Breast epithelium (tissue), 4 donors: ENCODE measurements around the gene MPRIP. TPM values are rescaled to one million over a fixed set of nuclear protein-coding genes. Genes with fewer than 3 reads are reported as not detected.

Source experiments
- DNase-seq, 2 donors: peaks; one replicate each; pipeline ENCODE4 v3.0.0-alpha.2; 2019; ENCODE audit warnings: low spot score in 2 of 2
- H3K27ac ChIP-seq, 2 donors: fragments of 200-600 bp; sonication (generic) in 1 of 2; one replicate each; pipeline ENCODE4 v1.5.1; 2016 to 2019; ENCODE audit warnings: mild to moderate bottlenecking in 1 of 2
- H3K27me3 ChIP-seq, 2 donors: fragments of 200-600 bp; sonication (generic) in 1 of 2; one replicate each; pipeline versions ENCODE4 v1.5.1 to v1.6.0; 2017 to 2019; ENCODE audit warnings: control low read depth in 1 of 2, mild to moderate bottlenecking in 1 of 2
- H3K36me3 ChIP-seq: fragments of 200-600 bp; one replicate; pipeline ENCODE4 v1.5.1; 2019
- H3K4me1 ChIP-seq, 2 donors: fragments of 200-600 bp; sonication (generic); one replicate each; pipeline ENCODE4 v1.5.1; 2016 to 2019; ENCODE audit warnings: control low read depth in 1 of 2
- H3K4me3 ChIP-seq, 3 donors: fragments of 200-600 bp; sonication (generic); 1 replicate in 2 of 3; 2 replicates in 1 of 3; pipeline ENCODE4 v1.5.1; 2016 to 2019; ENCODE audit warnings: mild to moderate bottlenecking in 3 of 3, moderate library complexity in 2 of 3
- H3K9me3 ChIP-seq, 2 donors: fragments of 200-600 bp; sonication (generic) in 1 of 2; one replicate each; pipeline ENCODE4 v1.5.1; 2016 to 2019; ENCODE audit warnings: control low read depth in 1 of 2
- POLR2A ChIP-seq: fragments of 450-650 bp; IDR thresholded peaks from one replicate; pipeline ENCODE4 v1.6.1; 2016; ENCODE audit warnings: antibody characterized with exemption, mild to moderate bottlenecking, moderate library complexity
- POLR2AphosphoS5 ChIP-seq, 3 donors: sonication (generic); formaldehyde crosslinking; IDR thresholded peaks; one replicate each; pipeline ENCODE4 v1.6.1; 2017; ENCODE audit warnings: antibody characterized with exemption in 3 of 3
- intact Hi-C: fragments of 100-400 bp; cut with DNase I; formaldehyde crosslinking; loops from one replicate; pipeline ENCODE4 v1.15.1; 2023; ENCODE audit warnings: low total_unique reads
- total RNA-seq, 3 donors: library from RNA; depleted of rRNA; stranded (reverse); fragments of >200 nt; gene quantifications; one replicate each; pipeline ENCODE4 v1.1.0, GENCODE V29; 2016
- TF ChIP-seq, protein P1 (sequence below), 3 donors: fragments of 450-650 bp; IDR thresholded peaks; one replicate each; pipeline ENCODE4 v1.5.1; 2016 to 2017; ENCODE audit warnings: antibody characterized with exemption in 3 of 3, mild to moderate bottlenecking in 3 of 3, moderate library complexity in 3 of 3

MPRIP gene
- total RNA-seq, 3 donors from 2014 or later: 93.1 to 136 (median 124) TPM

DNA sequence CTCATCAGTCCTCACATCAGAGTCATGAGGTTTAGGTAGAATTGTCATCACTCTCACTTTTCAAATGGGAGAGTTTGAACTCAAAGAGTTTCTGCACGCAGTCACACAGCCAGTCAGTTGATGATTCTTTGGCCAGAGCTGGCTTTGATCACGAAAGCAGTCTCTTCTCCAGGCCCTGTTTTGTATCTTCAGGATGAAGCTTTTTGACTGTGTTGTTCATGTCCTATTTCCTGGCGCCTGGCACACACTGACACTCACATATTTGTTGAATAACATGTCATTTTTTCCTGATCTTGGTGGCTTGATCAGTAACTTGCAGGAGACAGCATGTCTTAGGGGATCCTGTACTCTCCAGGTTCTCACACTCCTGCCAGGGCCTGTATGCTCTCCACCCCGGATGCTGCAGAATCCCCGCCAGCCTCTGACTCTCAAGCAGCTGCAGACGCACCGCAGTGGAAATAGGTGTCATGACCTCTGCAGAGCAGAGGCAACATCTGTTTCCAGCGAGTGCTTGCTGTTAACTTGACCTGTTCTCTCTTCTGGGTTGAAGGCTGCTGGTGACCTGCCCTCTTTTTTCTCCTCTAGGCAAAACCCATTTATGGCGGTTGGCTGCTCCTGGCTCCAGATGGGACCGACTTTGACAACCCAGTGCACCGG lies 33.0 kb downstream of the MPRIP start:
- TF ChIP-seq POLR2AphosphoS5 (IDR thresholded peaks at IDR 0.05): no peak
- no peak for TF ChIP-seq POLR2A
- TF ChIP-seq, protein P1, sequence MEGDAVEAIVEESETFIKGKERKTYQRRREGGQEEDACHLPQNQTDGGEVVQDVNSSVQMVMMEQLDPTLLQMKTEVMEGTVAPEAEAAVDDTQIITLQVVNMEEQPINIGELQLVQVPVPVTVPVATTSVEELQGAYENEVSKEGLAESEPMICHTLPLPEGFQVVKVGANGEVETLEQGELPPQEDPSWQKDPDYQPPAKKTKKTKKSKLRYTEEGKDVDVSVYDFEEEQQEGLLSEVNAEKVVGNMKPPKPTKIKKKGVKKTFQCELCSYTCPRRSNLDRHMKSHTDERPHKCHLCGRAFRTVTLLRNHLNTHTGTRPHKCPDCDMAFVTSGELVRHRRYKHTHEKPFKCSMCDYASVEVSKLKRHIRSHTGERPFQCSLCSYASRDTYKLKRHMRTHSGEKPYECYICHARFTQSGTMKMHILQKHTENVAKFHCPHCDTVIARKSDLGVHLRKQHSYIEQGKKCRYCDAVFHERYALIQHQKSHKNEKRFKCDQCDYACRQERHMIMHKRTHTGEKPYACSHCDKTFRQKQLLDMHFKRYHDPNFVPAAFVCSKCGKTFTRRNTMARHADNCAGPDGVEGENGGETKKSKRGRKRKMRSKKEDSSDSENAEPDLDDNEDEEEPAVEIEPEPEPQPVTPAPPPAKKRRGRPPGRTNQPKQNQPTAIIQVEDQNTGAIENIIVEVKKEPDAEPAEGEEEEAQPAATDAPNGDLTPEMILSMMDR (IDR thresholded peaks at IDR 0.05): no peak
- DNase-seq: peak in 1 of 2 donors; percentile 58
- intact Hi-C loops: no loop called here

DNA sequence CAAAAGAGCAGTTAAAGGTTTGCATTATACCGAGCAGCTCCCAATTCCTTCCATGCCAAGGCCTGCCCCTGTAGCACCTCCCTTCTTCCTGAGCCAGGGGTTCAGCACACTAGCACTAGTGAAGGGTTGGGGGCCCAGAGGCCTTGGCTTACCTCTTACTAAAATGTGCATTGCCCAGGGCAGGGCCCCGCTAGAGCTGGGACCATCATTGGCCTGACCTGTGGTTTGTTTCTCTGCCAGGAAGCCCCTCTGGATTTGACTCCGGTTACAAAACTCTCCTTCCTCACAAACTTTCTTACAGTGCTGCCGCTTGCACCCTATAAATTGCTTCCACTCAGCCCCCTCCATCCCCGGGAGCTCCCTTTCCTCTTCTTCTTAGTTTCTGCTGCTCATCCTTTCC lies 33.8 kb downstream of the MPRIP start:
- intact Hi-C loops: no loop called here
- peaks cover 10 to 37% of the 10 kb centered on the region in 2 donors for H3K4me1 ChIP-seq
- no peaks in the 10 kb centered on the region for H3K27me3 ChIP-seq
- no peaks in the 10 kb centered on the region for H3K36me3 ChIP-seq
- H3K27ac ChIP-seq: peak overlapping the region in 1 of 2 donors; percentile 64
- H3K4me3 ChIP-seq: no peak overlapping the region
- TF ChIP-seq POLR2A (no peak), POLR2AphosphoS5 (IDR thresholded peaks at IDR 0.05) (no peak)
- TF ChIP-seq, protein P1 (IDR thresholded peaks at IDR 0.05): no peak
- H3K9me3 ChIP-seq: no peaks in the 10 kb centered on the region
- peak in 1 of 2 donors; percentile 22 for DNase-seq

More for the DNA sequence above, 33.0 kb downstream of the MPRIP start:
- Histone ChIP-seq H3K4me3 (no peak overlapping the region), H3K9me3 (no peaks in the 10 kb centered on the region), H3K36me3 (no peaks in the 10 kb centered on the region), H3K4me1 (peaks cover 10 to 37% of the 10 kb centered on the region in 2 donors), H3K27ac (peak overlapping the region; percentile 33 to 64), H3K27me3 (no peaks in the 10 kb centered on the region)

DNA sequence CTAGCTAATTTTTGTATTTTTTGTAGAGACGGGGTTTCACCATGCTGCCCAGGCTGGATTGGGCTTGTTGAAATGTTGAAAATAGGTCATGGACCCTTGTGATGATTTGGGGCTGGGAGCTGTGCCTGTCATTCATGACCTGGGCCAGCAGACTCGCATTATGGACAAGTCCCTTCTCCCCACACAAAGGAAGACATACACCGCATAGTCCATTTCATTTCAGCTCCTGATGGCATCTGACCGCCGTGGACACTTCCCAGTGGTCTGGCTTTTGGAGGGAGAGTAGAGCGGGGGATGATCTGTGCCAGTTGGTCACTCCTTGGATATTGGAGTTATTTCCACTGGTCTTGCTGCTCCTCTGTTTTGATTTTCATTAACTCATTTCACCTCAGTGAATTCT lies 34.8 kb downstream of the MPRIP start:
- Histone ChIP-seq H3K27ac (peak overlapping the region in 1 of 2 donors; percentile 7), H3K9me3 (no peaks in the 10 kb centered on the region), H3K27me3 (no peaks in the 10 kb centered on the region), H3K36me3 (no peaks in the 10 kb centered on the region), H3K4me1 (peaks cover 10 to 33% of the 10 kb centered on the region in 2 donors), H3K4me3 (no peak overlapping the region)
- TF ChIP-seq POLR2A (no peak), POLR2AphosphoS5 (IDR thresholded peaks at IDR 0.05) (no peak)
- TF ChIP-seq, protein P1 (IDR thresholded peaks at IDR 0.05): no peak
- intact Hi-C loops: no loop called here
- peak in 1 of 2 donors; percentile 17 for DNase-seq

- H3K4me1 ChIP-seq: peaks cover 10 to 33% of the 10 kb centered on the region in 2 donors
- no peaks in the 10 kb centered on the region for H3K9me3 ChIP-seq
- intact Hi-C loops: no loop called here
- no peak overlapping the region for H3K4me3 ChIP-seq
- H3K27me3 ChIP-seq: no peaks in the 10 kb centered on the region
- TF ChIP-seq POLR2A (no peak), POLR2AphosphoS5 (IDR thresholded peaks at IDR 0.05) (no peak)
- TF ChIP-seq, protein P1 (IDR thresholded peaks at IDR 0.05): no peak
- peak in 1 of 2 donors; percentile 52 for DNase-seq
- no peaks in the 10 kb centered on the region for H3K36me3 ChIP-seq
- H3K27ac ChIP-seq: peak overlapping the region; percentile 78 to 80
Measured at GRCh38 chr17:17077861-17078732, 35.8 kb downstream of the MPRIP start.

DNA sequence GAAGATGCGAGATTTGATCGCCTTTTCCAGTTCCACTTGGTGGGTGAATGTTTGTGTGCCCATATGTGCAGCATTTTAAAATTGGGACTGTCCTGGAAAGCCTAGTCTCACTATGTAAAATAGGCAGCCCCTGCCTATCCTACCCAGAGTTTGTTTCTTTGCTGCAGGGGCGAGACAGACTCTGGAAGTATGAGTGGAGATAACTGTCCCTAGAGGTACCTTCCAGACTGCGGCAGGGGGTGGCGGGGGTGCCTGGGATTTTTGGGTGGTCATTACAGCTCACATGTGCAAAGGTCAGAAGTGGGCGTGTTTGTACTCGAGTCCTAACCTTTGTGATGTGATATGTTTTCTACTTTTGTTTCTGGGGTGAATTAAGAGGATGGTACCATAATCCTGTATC lies 36.6 kb downstream of the MPRIP start:
- TF ChIP-seq POLR2AphosphoS5 (IDR thresholded peaks at IDR 0.05) (no peak), POLR2A (no peak)
- TF ChIP-seq, protein P1 (IDR thresholded peaks at IDR 0.05): no peak
- no peaks in the 10 kb centered on the region for H3K36me3 ChIP-seq
- H3K9me3 ChIP-seq: no peaks in the 10 kb centered on the region
- peak overlapping the region in 1 of 2 donors; percentile 78 for H3K27ac ChIP-seq
- intact Hi-C loops: no loop called here
- peak in 1 of 2 donors; percentile 43 for DNase-seq
- peaks cover 10 to 28% of the 10 kb centered on the region in 2 donors for H3K4me1 ChIP-seq
- H3K27me3 ChIP-seq: no peaks in the 10 kb centered on the region
- no peak overlapping the region for H3K4me3 ChIP-seq
